HepG2 (cell line): ENCODE results near the gene TF. TPM values are rescaled to one million over a fixed set of nuclear protein-coding genes. Genes with fewer than 3 reads are reported as not detected.

ENCODE experiments used
- CCDC6 ChIP-seq: sonication (generic); formaldehyde crosslinking; IDR thresholded peaks from 2 replicates; pipeline ENCODE4 v1.8.1; 2022; ENCODE audit warnings: mild to moderate bottlenecking, missing genetic modification reagents, moderate library complexity
- CENPBD1 ChIP-seq: sonication (generic); formaldehyde crosslinking; IDR thresholded peaks from 2 replicates; pipeline ENCODE4 v1.8.0; 2022; ENCODE audit warnings: missing genetic modification reagents, low read depth, mild to moderate bottlenecking, borderline replicate concordance
- GPBP1L1 ChIP-seq: sonication (generic); formaldehyde crosslinking; IDR thresholded peaks from 2 replicates; pipeline ENCODE4 v1.5.0; 2020; ENCODE audit warnings: mild to moderate bottlenecking, missing genetic modification reagents
- GTF3A ChIP-seq: sonication (generic); formaldehyde crosslinking; conservative IDR thresholded peaks from 2 replicates; pipeline ENCODE4 v1.4.0; 2020; ENCODE audit warnings: mild to moderate bottlenecking, missing genetic modification reagents
- KLF16 ChIP-seq, 2 experiments: sonication (generic) in 1 of 2; formaldehyde crosslinking in 1 of 2; IDR thresholded peaks; 2 replicates each; pipeline versions ENCODE4 v1.6.1 to v1.8.0; 2016 to 2023; ENCODE audit warnings: missing genetic modification reagents in 2 of 2, missing compliant biosample characterization in 1 of 2
- MIXL1 ChIP-seq: IDR thresholded peaks from 2 replicates; pipeline ENCODE4 v1.6.1; 2016
- POLR2G ChIP-seq: fragments of 200-400 bp; formaldehyde crosslinking; IDR thresholded peaks from 2 replicates; pipeline ENCODE4 v1.6.1; 2018; ENCODE audit warnings: mild to moderate bottlenecking, low read depth, low read length, moderate library complexity
- RFXANK ChIP-seq: IDR thresholded peaks from 2 replicates; pipeline ENCODE4 v1.6.1; 2016
- RFXAP ChIP-seq: sonication (generic); formaldehyde crosslinking; IDR thresholded peaks from 2 replicates; pipeline ENCODE4 v1.4.0; 2020; ENCODE audit warnings: missing genetic modification reagents, borderline replicate concordance
- RNF219 ChIP-seq: sonication (generic); formaldehyde crosslinking; IDR thresholded peaks from 2 replicates; pipeline ENCODE4 v1.5.0; 2020; ENCODE audit warnings: mild to moderate bottlenecking, missing genetic modification reagents
- RXRA ChIP-seq: sonication (generic); formaldehyde crosslinking; IDR thresholded peaks from 2 replicates; pipeline ENCODE4 v1.5.1; 2020; ENCODE audit warnings: missing genetic modification reagents
- SALL2 ChIP-seq: sonication (generic); formaldehyde crosslinking; IDR thresholded peaks from 2 replicates; pipeline ENCODE4 v1.8.1; 2023; ENCODE audit warnings: mild to moderate bottlenecking, missing genetic modification reagents, inconsistent platforms
- SRSF1 ChIP-seq: fragments of 200-400 bp; formaldehyde crosslinking; optimal IDR thresholded peaks from 2 replicates; pipeline ENCODE3; 2017; ENCODE audit warnings: mild to moderate bottlenecking, low read depth, low read length, moderate library complexity
- TFE3 ChIP-seq: IDR thresholded peaks from 2 replicates; pipeline ENCODE4 v1.6.1; 2016
- U2AF1 ChIP-seq: fragments of 200-400 bp; formaldehyde crosslinking; optimal IDR thresholded peaks from 2 replicates; pipeline ENCODE3; 2017; ENCODE audit warnings: mild to moderate bottlenecking, low read depth, low read length
- ZBTB26 ChIP-seq: IDR thresholded peaks from 2 replicates; pipeline ENCODE4 v1.6.1; 2016; ENCODE audit warnings: missing compliant biosample characterization, missing genetic modification reagents, borderline replicate concordance
- ZNF256 ChIP-seq: sonication (generic); formaldehyde crosslinking; conservative IDR thresholded peaks from 2 replicates; pipeline ENCODE4 v1.4.0; 2020; ENCODE audit warnings: missing genetic modification reagents
- ZNF275 ChIP-seq: sonication (generic); formaldehyde crosslinking; IDR thresholded peaks from 2 replicates; pipeline ENCODE4 v1.8.0; 2022; ENCODE audit warnings: missing genetic modification reagents, mild to moderate bottlenecking, inconsistent platforms, borderline replicate concordance
- ZNF292 ChIP-seq: sonication (generic); formaldehyde crosslinking; IDR thresholded peaks from 2 replicates; pipeline ENCODE4 v1.8.1; 2022; ENCODE audit warnings: mild to moderate bottlenecking, low read depth, missing genetic modification reagents, borderline replicate concordance
- ZNF335 ChIP-seq: sonication (generic); formaldehyde crosslinking; IDR thresholded peaks from 2 replicates; pipeline ENCODE4 v1.4.0; 2020; ENCODE audit warnings: missing genetic modification reagents
- ZNF781 ChIP-seq: sonication (generic); formaldehyde crosslinking; IDR thresholded peaks from 2 replicates; pipeline ENCODE4 v1.5.1; 2020; ENCODE audit warnings: borderline replicate concordance, mild to moderate bottlenecking, missing genetic modification reagents; ENCODE audit errors: not compliant biosample characterization
- polyA plus RNA-seq, 8 experiments: library from polyadenylated mRNA; depleted of rRNA in 3 of 8; stranded (reverse) in 7 of 8; unstranded in 1 of 8; fragments of >200 nt; fragmentation: Illumina TruSeq in 4 of 8; extraction: Trizol in 4 of 8; gene quantifications; 2 replicates each; pipeline versions ENCODE4 v1.2.1 to v1.2.3, GENCODE V29; 2011 to 2016; ENCODE audit warnings: low read depth in 4 of 8, missing spikeins in 1 of 8, mixed read lengths in 1 of 8; ENCODE audit not compliant: insufficient read depth in 1 of 8
- total RNA-seq, 5 experiments: library from RNA; depleted of rRNA; stranded (reverse); fragments of >200 nt; fragmentation: Illumina TruSeq; extraction: Trizol; gene quantifications; 2 replicates each; pipeline ENCODE4 v1.2.3, GENCODE V29; 2016; ENCODE audit warnings: low read depth in 1 of 5

Gene TF
- total and polyA plus RNA-seq, 2 of the 13 experiments (the other 11 are each of a cell fraction or from before 2014, with no cell fraction given): 10,074 to 11,821 TPM

- no peak for TF ChIP-seq CENPBD1 (CRISPR knock-in tag)
- no peak for TF ChIP-seq ZNF256 (CRISPR knock-in tag)
- peak; percentile 92 for TF ChIP-seq SALL2 (CRISPR knock-in tag)
- TF ChIP-seq MIXL1 (CRISPR knock-in tag): no peak
- TF ChIP-seq SRSF1: no peak
- no peak for TF ChIP-seq ZNF275 (CRISPR knock-in tag)
- 0 out of 2 replicates have a peak, but pooled peaks have one; percentile 13 for TF ChIP-seq RFXANK (CRISPR knock-in tag)
- TF ChIP-seq GTF3A (CRISPR knock-in tag): peak; percentile 64; the same call in 1 of the 2 replicates
- TF ChIP-seq POLR2G: peak; percentile 92
- TF ChIP-seq CCDC6 (CRISPR knock-in tag): 0 out of 2 replicates have a peak, but pooled peaks have one; percentile 31
- peak; percentile 82 for TF ChIP-seq RFXAP
- TF ChIP-seq ZNF335 (CRISPR knock-in tag): 0 out of 2 replicates have a peak, but pooled peaks have one; percentile 18
- peak in 1 of 2 experiments; percentile 59; a peak in 1 of 4 replicates for TF ChIP-seq KLF16 (CRISPR knock-in tag; IDR thresholded peaks at IDR 0.05)
- TF ChIP-seq U2AF1: peak; percentile 16
- peak; percentile 78 for TF ChIP-seq ZBTB26 (CRISPR knock-in tag)
- peak; percentile 68; the same call in 1 of the 2 replicates for TF ChIP-seq RXRA
- no peak for TF ChIP-seq GPBP1L1 (CRISPR knock-in tag)
- peak; percentile 66 for TF ChIP-seq ZNF292 (CRISPR knock-in tag)
- TF ChIP-seq TFE3: no peak
- TF ChIP-seq RNF219 (CRISPR knock-in tag): no peak
- TF ChIP-seq ZNF781 (CRISPR knock-in tag): peak; percentile 19
These were observed 59.7 kb downstream of the TF start, which contains the start of gene SRPRB (continued) for GRCh38 chr3:133805702-133806475.
